Natural killer cell (primary cell): ENCODE measurements around the gene PPFIA2. TPM values are rescaled to one million over a fixed set of nuclear protein-coding genes. Genes with fewer than 3 reads are reported as not detected.

ENCODE experiments used
- ATAC-seq, 3 donors: fragments of 150-1000 bp in 2 of 3; fragments of 200-7000 bp in 1 of 3; cut with Tn5 transposase; 1 replicate in 1 of 3; 2 replicates in 2 of 3; pipeline ENCODE4 v1.10.0; 2021; ENCODE audit warnings: mild to moderate bottlenecking in 2 of 3, moderate library complexity in 2 of 3
- DNase-seq, 2 donors: peaks; one replicate each; pipeline versions ENCODE4 v3.0.0 to v3.0.0-alpha.2; 2013 to 2021; ENCODE audit warnings: mixed read lengths in 1 of 2
- H3K27ac ChIP-seq: one replicate; pipeline ENCODE4 v1.5.1; 2013; ENCODE audit warnings: mild to moderate bottlenecking, low read length
- H3K27me3 ChIP-seq: one replicate; pipeline ENCODE4 v1.6.1; 2013; ENCODE audit warnings: low read length; ENCODE audit not compliant: control insufficient read depth, insufficient read depth
- H3K36me3 ChIP-seq: one replicate; pipeline ENCODE4 v1.6.1; 2013; ENCODE audit warnings: low read length; ENCODE audit not compliant: control insufficient read depth, insufficient read depth
- H3K4me1 ChIP-seq: one replicate; pipeline ENCODE4 v1.6.1; 2013; ENCODE audit warnings: low read length; ENCODE audit not compliant: control insufficient read depth, insufficient read depth
- H3K4me3 ChIP-seq: one replicate; pipeline ENCODE4 v1.5.1; 2013; ENCODE audit warnings: low read length
- H3K9me3 ChIP-seq: one replicate; pipeline ENCODE4 v1.6.1; 2013; ENCODE audit warnings: low read length; ENCODE audit not compliant: control insufficient read depth, insufficient read depth
- H3K27ac Mint-ChIP-seq, 2 donors: one replicate each; pipeline ENCODE4 v1.8.0; 2022; ENCODE audit warnings: mild to moderate bottlenecking in 2 of 2, mixed read lengths in 2 of 2, moderate library complexity in 1 of 2
- H3K27me3 Mint-ChIP-seq, 2 donors: one replicate each; pipeline ENCODE4 v1.8.0; 2022; ENCODE audit warnings: low read depth in 2 of 2, mixed read lengths in 2 of 2
- H3K36me3 Mint-ChIP-seq: one replicate; pipeline ENCODE4 v1.8.0; 2022; ENCODE audit warnings: mixed read lengths
- H3K4me1 Mint-ChIP-seq, 2 donors: one replicate each; pipeline ENCODE4 v1.8.0; 2022; ENCODE audit warnings: mixed read lengths in 2 of 2
- H3K4me3 Mint-ChIP-seq: one replicate; pipeline ENCODE4 v1.8.0; 2022; ENCODE audit warnings: mild to moderate bottlenecking, moderate library complexity, mixed read lengths
- H3K9me3 Mint-ChIP-seq, 2 donors: one replicate each; pipeline ENCODE4 v1.8.0; 2022; ENCODE audit warnings: mixed read lengths in 2 of 2
- CTCF ChIP-seq: fragments of 200-600 bp; IDR thresholded peaks from one replicate; pipeline ENCODE4 v1.8.0; 2022; ENCODE audit warnings: antibody characterized with exemption
- WGBS: methylation state at CpG from one replicate; pipeline ENCODE4 v1.1.7; 2013; ENCODE audit warnings: missing lambda C conversion rate; ENCODE audit not compliant: insufficient coverage; 5-methylcytosine and 5-hydroxymethylcytosine counted together
- intact Hi-C: fragments of 100-400 bp; cut with micrococcal nuclease; formaldehyde crosslinking; loops from one replicate; pipeline ENCODE4 v1.14.2; 2022
- total RNA-seq, 4 donors: library from RNA; stranded (reverse); fragments of 120-200 nt in 1 of 4; gene quantifications; one replicate each; pipeline versions ENCODE4 v1.2.3 to v1.2.4, GENCODE V29; 2013 to 2022

The PPFIA2 gene
- total RNA-seq, 3 donors from 2014 or later (not counting 1 experiment from before 2014, with no cell fraction given), result not detected

DNA sequence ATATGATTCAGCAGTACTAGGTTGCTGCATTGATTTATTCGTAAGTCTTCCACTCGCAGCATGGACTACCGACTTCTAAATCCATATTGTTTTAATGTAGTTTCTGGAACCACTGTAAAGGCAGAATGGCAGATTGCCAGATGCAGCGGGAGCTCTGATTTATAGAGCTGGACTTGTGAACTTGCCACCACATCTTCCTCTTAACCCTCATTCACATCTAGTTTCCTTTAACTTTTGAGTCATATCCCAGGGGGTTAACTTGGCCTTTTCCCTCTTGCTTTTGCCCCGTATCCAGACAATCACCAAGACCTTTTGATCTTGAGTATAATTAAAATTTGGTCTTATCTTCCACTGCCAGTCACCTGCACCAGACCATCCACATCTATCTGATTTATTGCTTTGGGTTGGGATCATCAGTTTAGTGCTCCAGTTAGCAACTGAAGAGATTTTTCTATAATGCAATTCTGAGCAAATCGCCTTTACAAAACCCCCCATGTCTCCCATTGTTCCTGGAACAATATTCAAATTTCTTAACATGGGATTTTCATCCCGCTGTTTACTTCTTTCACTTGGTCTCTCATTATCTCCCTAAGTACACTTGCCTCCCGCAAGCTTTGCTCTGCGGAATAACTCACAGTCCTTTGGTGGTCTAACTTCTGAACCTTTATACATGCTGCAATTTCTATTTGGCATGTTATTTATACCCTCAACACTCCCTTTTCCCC, 550.8 kb downstream of the PPFIA2 start:
- WGBS, result 60% methylated on average over 9 of the region's 9 CpGs
- peaks cover 11 to 14% of the 10 kb centered on the region in 2 donors for H3K9me3 Mint-ChIP-seq
- H3K4me1 Mint-ChIP-seq, result no peaks in the 10 kb centered on the region

More for the DNA sequence above, 550.8 kb downstream of the PPFIA2 start:
- TF ChIP-seq CTCF, result no peak
- Mint-ChIP-seq H3K36me3 (no peaks in the 10 kb centered on the region), H3K27ac (no peak overlapping the region), H3K4me3 (no peak overlapping the region), H3K27me3 (no peaks in the 10 kb centered on the region)
- no peak for ATAC-seq
- no peaks in the 10 kb centered on the region for H3K9me3 ChIP-seq
- H3K4me3 ChIP-seq, result no peak overlapping the region
- no peak for DNase-seq
- no peaks in the 10 kb centered on the region for H3K36me3 ChIP-seq
- no peak overlapping the region for H3K27ac ChIP-seq
- H3K4me1 ChIP-seq, result no peaks in the 10 kb centered on the region
- intact Hi-C loops, result no loop called here
- no peaks in the 10 kb centered on the region for H3K27me3 ChIP-seq
